OCI-LY1 (cell line): ENCODE measurements around the gene NT5C2.

Experiments used
- H2AFZ ChIP-seq: fragments of 200-600 bp; sonication (generic), shearing (Covaris generic); 2 replicates; pipeline ENCODE4 v1.6.0; 2014; ENCODE audit warnings: antibody characterized with exemption, mild to moderate bottlenecking, low read length
- H3F3A ChIP-seq: fragments of 200-600 bp; sonication (generic), shearing (Covaris generic); 2 replicates; pipeline ENCODE4 v1.6.0; 2014; ENCODE audit warnings: mild to moderate bottlenecking, antibody characterized with exemption, low read length, moderate library complexity; ENCODE audit not compliant: insufficient read depth
- H3K27ac ChIP-seq: fragments of 200-600 bp; sonication (generic); 2 replicates; pipeline ENCODE4 v1.5.1; 2014; ENCODE audit warnings: low read length, mixed run types, mild to moderate bottlenecking, low read depth; ENCODE audit not compliant: poor library complexity, severe bottlenecking
- H3K27me3 ChIP-seq: fragments of 200-600 bp; sonication (generic); 2 replicates; pipeline ENCODE4 v1.6.0; 2014; ENCODE audit warnings: antibody characterized with exemption, mild to moderate bottlenecking, low read length, moderate library complexity; ENCODE audit not compliant: insufficient read depth
- H3K36me3 ChIP-seq: fragments of 200-600 bp; sonication (generic); 2 replicates; pipeline ENCODE4 v1.6.1; 2014; ENCODE audit warnings: mild to moderate bottlenecking, antibody characterized with exemption, low read length, moderate library complexity, mixed read lengths; ENCODE audit not compliant: insufficient read depth
- H3K4me1 ChIP-seq: fragments of 200-600 bp; sonication (generic); 2 replicates; pipeline ENCODE4 v1.5.1; 2014; ENCODE audit warnings: mild to moderate bottlenecking, low read length, moderate library complexity; ENCODE audit not compliant: insufficient read depth, severe bottlenecking
- H3K4me2 ChIP-seq: fragments of 200-600 bp; sonication (generic), shearing (Covaris generic); 2 replicates; pipeline ENCODE4 v1.6.1; 2014; ENCODE audit warnings: low read length
- H3K4me3 ChIP-seq: fragments of 200-600 bp; sonication (generic); 2 replicates; pipeline ENCODE4 v1.5.1; 2014; ENCODE audit warnings: low read length, low read depth, mild to moderate bottlenecking, mixed read lengths; ENCODE audit not compliant: poor library complexity, severe bottlenecking
- H3K79me2 ChIP-seq: fragments of 200-600 bp; shearing (Covaris generic); 2 replicates; pipeline ENCODE4 v1.6.1; 2016; ENCODE audit warnings: mixed run types, low read length, mixed read lengths; ENCODE audit not compliant: insufficient read depth
- H3K9ac ChIP-seq: fragments of 200-600 bp; sonication (generic), shearing (Covaris generic); 2 replicates; pipeline ENCODE4 v1.6.1; 2014; ENCODE audit warnings: mild to moderate bottlenecking, low read length, mixed read lengths
- H3K9me2 ChIP-seq: fragments of 200-600 bp; sonication (generic), shearing (Covaris generic); 2 replicates; pipeline ENCODE4 v1.6.1; 2014; ENCODE audit warnings: low read depth, mild to moderate bottlenecking, low read length, mixed read lengths
- H3K9me3 ChIP-seq: fragments of 200-600 bp; shearing (Covaris generic); 2 replicates; pipeline ENCODE4 v1.6.1; 2014; ENCODE audit warnings: low read length, mixed read lengths
- H4K20me1 ChIP-seq: fragments of 200-600 bp; sonication (generic), shearing (Covaris generic); 2 replicates; pipeline ENCODE4 v1.6.0; 2016; ENCODE audit warnings: mild to moderate bottlenecking, low read length; ENCODE audit not compliant: insufficient read depth
- CTCF ChIP-seq: fragments of 200-600 bp; sonication (generic), shearing (Covaris generic); IDR thresholded peaks from 2 replicates; pipeline ENCODE4 v1.5.1; 2017; ENCODE audit warnings: mild to moderate bottlenecking, antibody characterized with exemption, low read length, moderate library complexity, mixed read lengths
- EZH2 ChIP-seq: fragments of 200-600 bp; sonication (generic), shearing (Covaris generic); IDR thresholded peaks from 2 replicates; pipeline ENCODE4 v1.8.0; 2017; ENCODE audit warnings: borderline replicate concordance, mixed run types, mild to moderate bottlenecking, antibody characterized with exemption, low read length, moderate library complexity, mixed read lengths

The NT5C2 gene

GRCh38 chr10:103041391-103041790 is 151.7 kb downstream of the NT5C2 start:
- no peaks in the 10 kb centered on the region for H4K20me1 ChIP-seq
- no peaks in the 10 kb centered on the region for H3K4me1 ChIP-seq
- H3K9me2 ChIP-seq, result no peaks in the 10 kb centered on the region
- H2AFZ ChIP-seq, result no peak overlapping the region
- no peaks in the 10 kb centered on the region for H3K36me3 ChIP-seq
- H3K4me2 ChIP-seq, result no peak overlapping the region
- no peak overlapping the region for H3K27ac ChIP-seq
- H3K9me3 ChIP-seq, result no peaks in the 10 kb centered on the region
- H3K4me3 ChIP-seq, result no peak overlapping the region
- H3K27me3 ChIP-seq, result no peaks in the 10 kb centered on the region
- H3K79me2 ChIP-seq, result no peaks in the 10 kb centered on the region
- H3K9ac ChIP-seq, result no peak overlapping the region
- H3F3A ChIP-seq, result no peaks in the 10 kb centered on the region
- TF ChIP-seq EZH2 (no peak), CTCF (no peak)

DNA sequence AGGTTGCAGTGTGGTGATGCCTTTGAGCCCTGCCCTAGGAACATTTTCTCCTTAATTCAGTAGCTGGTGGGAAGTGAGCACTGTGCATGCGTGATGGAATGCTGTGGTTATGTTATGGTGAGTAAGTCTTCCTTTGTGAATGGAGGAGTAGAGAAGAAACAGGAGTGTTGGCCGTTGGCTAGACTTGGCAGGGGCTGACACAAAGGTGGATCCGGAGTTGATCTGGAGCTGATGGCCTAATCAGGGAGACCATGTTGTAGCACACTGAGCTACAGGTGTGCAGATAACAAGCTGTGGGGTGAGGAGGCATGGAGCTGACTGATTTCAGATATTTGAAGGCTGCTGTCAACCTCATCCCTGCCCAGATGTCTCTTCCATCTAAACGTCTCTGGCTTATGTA is 152.7 kb downstream of the NT5C2 start:
- Histone ChIP-seq H3K9me2 (no peaks in the 10 kb centered on the region), H4K20me1 (no peaks in the 10 kb centered on the region), H3K4me1 (no peaks in the 10 kb centered on the region), H3F3A (no peaks in the 10 kb centered on the region), H3K9me3 (no peaks in the 10 kb centered on the region), H3K27me3 (no peaks in the 10 kb centered on the region), H3K36me3 (no peaks in the 10 kb centered on the region), H3K79me2 (no peaks in the 10 kb centered on the region), H2AFZ (no peak overlapping the region), H3K9ac (no peak overlapping the region), H3K4me2 (no peak overlapping the region), H3K27ac (no peak overlapping the region), H3K4me3 (no peak overlapping the region)
- TF ChIP-seq CTCF (no peak), EZH2 (no peak)

DNA sequence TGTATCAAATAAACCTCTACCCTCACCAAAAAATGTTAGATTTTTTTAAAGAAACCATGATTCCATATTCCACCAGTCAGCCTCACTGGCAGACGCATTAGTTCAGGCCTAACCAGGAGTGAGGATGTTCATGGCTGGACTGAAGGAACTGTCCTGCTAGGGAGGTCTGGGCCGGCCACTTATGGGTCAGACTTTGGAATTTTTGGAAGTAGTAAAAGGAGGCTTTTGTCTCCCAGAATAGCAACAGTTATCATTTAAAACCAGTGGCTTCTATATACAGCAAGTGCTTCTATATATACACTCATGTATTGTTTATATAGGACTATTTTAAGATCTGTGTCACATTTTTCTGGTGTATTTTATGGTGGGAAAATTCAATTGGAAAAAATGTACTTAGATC is 154.5 kb downstream of the NT5C2 start:
- no peaks in the 10 kb centered on the region for H3K4me1 ChIP-seq
- H4K20me1 ChIP-seq, result no peaks in the 10 kb centered on the region
- H2AFZ ChIP-seq, result no peak overlapping the region
- no peaks in the 10 kb centered on the region for H3K27me3 ChIP-seq
- no peaks in the 10 kb centered on the region for H3F3A ChIP-seq
- H3K9ac ChIP-seq, result no peak overlapping the region
- H3K27ac ChIP-seq, result no peak overlapping the region
- no peaks in the 10 kb centered on the region for H3K9me2 ChIP-seq
- no peaks in the 10 kb centered on the region for H3K79me2 ChIP-seq
- H3K4me2 ChIP-seq, result no peak overlapping the region
- TF ChIP-seq CTCF, result no peak
- no peak for TF ChIP-seq EZH2
- no peaks in the 10 kb centered on the region for H3K36me3 ChIP-seq
- no peak overlapping the region for H3K4me3 ChIP-seq
- H3K9me3 ChIP-seq, result no peaks in the 10 kb centered on the region
